Measurements from ENCODE around the gene PTPN1. TPM values are rescaled to one million over a fixed set of nuclear protein-coding genes. Genes with fewer than 3 reads are reported as not detected.

The PTPN1 gene
- total and polyA plus RNA-seq, 12 donors, result 15.5 to 45.3 (median 29.4) TPM

DNA sequence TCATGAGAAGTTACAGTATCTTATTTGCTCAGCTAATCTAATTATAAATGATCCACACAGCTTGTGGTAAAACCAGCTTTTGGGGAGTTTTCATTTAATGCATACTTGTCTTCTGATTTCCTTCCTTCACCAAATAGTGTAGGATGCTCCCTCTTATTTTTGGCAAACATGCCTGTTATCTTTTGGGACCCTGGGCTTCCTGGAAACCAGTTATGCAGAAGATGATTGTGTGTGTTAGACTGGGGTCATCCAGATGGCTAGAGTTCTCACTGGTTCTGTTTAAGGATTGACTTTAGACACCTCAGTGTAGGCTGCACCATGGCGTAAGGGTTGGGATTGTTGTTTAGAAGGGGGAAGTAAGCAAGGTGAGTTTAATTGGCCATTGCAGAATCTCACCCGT, 61.3 kb downstream of the PTPN1 start:
- no peak overlapping the region for H3K4me3 ChIP-seq
- peaks cover 10 to 67% (median 59%) of the 10 kb centered on the region in 9 donors for H3K4me1 ChIP-seq
- intact Hi-C loops (cut with DNase I), result loop anchor here in 4 of 10 donors (5.0 to 10.0 kb wide), 3 partner anchors 59 to 177 kb away; partner anchors contain the start of gene PTPN1 (in 3 of the 4)
- no peaks in the 10 kb centered on the region for H3K9me3 ChIP-seq
- WGBS, 2 donors, result 92 to 98% methylated on average over 2 of the region's 2 CpGs
- no peak for ATAC-seq
- no peak for DNase-seq
- H3K27ac ChIP-seq, result peak overlapping the region in 2 of 10 donors; percentile 69 to 71
- H3K27me3 ChIP-seq, result no peaks in the 10 kb centered on the region
- peaks cover 0 to 90% (median 19%) of the 10 kb centered on the region in 9 donors for H3K36me3 ChIP-seq
- TF ChIP-seq, protein P1, sequence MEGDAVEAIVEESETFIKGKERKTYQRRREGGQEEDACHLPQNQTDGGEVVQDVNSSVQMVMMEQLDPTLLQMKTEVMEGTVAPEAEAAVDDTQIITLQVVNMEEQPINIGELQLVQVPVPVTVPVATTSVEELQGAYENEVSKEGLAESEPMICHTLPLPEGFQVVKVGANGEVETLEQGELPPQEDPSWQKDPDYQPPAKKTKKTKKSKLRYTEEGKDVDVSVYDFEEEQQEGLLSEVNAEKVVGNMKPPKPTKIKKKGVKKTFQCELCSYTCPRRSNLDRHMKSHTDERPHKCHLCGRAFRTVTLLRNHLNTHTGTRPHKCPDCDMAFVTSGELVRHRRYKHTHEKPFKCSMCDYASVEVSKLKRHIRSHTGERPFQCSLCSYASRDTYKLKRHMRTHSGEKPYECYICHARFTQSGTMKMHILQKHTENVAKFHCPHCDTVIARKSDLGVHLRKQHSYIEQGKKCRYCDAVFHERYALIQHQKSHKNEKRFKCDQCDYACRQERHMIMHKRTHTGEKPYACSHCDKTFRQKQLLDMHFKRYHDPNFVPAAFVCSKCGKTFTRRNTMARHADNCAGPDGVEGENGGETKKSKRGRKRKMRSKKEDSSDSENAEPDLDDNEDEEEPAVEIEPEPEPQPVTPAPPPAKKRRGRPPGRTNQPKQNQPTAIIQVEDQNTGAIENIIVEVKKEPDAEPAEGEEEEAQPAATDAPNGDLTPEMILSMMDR (IDR thresholded peaks at IDR 0.05), result no peak

DNA sequence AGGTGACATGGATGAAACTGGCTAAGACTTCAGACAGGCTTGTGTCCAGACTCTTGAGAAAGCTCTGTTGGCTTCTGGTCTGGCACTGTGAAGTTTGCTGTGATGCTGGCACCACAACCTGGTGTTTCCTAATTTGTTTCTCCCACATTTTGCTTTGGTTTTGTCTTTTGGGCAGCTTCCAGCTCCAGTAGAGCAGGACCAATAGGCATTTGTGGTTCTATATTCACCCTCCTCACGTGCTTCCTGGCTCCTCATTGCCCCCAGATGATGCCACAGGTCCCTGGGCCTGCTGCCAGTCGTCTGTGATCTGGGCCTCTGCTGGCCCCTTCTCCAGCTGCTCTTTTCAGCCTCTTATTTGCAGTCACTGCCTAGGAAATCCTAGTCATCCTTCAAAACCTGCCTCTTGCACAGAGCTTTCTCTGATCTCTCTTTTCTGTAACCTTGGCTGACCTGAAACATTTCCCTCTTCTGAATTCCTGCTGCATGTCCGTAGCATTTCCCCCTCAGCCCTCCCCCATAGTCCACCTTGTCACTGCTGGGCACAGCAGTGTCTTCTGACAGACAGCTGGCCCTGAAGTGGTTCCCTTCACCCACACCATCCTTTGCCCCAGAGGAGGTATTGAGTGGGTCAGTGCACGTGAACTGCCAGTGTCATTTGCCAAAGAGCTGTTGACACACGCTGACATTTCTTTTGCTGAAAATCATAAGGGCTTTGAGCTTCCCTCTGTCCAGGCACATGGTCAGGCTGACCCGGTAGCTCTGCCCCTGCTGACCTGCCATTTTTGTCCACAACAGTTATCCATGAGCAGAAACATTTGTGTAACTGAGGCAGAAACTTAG, 63.0 kb downstream of the PTPN1 start:
- H3K36me3 ChIP-seq, result peaks cover 0 to 90% (median 27%) of the 10 kb centered on the region in 9 donors
- WGBS, 2 donors, result 22 to 33% methylated on average over 6 of the region's 6 CpGs
- H3K27me3 ChIP-seq, result no peaks in the 10 kb centered on the region
- H3K27ac ChIP-seq, result peak overlapping the region; percentile 4 to 71 (median 60)
- H3K9me3 ChIP-seq, result no peaks in the 10 kb centered on the region
- DNase-seq (peak in 1 of 2 donors; percentile 45), ATAC-seq (peak; percentile 22 to 63 (median 47))
- H3K4me3 ChIP-seq, result no peak overlapping the region
- intact Hi-C loops (cut with DNase I), result loop anchor here in 5 of 10 donors (2.0 to 10.0 kb wide), 4 partner anchors 61 to 178 kb away; partner anchors contain the start of gene PTPN1 (in 4 of the 5)
- TF ChIP-seq, protein P1 (IDR thresholded peaks at IDR 0.05), result no peak
- H3K4me1 ChIP-seq, result peaks cover 10 to 77% (median 57%) of the 10 kb centered on the region in 9 donors

DNA sequence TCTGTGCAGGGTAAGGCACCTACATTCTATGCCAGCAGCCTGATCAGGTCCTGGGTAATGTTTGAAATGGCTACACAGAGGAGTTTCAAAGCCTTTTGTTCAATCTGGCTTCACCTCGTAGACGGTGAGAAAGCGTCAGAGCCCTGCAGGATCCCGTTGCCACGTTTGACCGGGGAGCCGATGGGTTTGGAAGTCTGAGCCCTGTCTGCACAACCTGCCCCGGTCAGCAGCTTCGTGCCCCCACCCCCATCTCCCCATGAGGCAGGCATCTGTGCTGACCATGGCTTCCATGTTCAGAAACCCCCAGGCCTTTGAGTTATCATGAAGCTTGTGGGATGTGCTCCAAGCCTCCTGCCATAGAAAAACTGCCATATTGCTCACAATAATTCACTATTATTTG, 63.9 kb downstream of the PTPN1 start:
- no peak overlapping the region for H3K4me3 ChIP-seq
- no peaks in the 10 kb centered on the region for H3K27me3 ChIP-seq
- WGBS, 2 donors, result 81 to 84% methylated on average over 9 of the region's 9 CpGs
- H3K36me3 ChIP-seq, result peaks cover 0 to 90% (median 29%) of the 10 kb centered on the region in 9 donors
- no peak for DNase-seq
- peaks cover 10 to 77% (median 57%) of the 10 kb centered on the region in 9 donors for H3K4me1 ChIP-seq
- TF ChIP-seq, protein P1 (IDR thresholded peaks at IDR 0.05), result no peak
- intact Hi-C loops (cut with DNase I), result loop anchor here in 5 of 10 donors (2.0 to 10.0 kb wide), 5 partner anchors 62 to 179 kb away; partner anchors contain the start of gene PTPN1 (in 4 of the 5)
- H3K27ac ChIP-seq, result peak overlapping the region in 6 of 10 donors; percentile 47 to 71 (median 64)
- ATAC-seq, result no peak
- no peaks in the 10 kb centered on the region for H3K9me3 ChIP-seq

DNA sequence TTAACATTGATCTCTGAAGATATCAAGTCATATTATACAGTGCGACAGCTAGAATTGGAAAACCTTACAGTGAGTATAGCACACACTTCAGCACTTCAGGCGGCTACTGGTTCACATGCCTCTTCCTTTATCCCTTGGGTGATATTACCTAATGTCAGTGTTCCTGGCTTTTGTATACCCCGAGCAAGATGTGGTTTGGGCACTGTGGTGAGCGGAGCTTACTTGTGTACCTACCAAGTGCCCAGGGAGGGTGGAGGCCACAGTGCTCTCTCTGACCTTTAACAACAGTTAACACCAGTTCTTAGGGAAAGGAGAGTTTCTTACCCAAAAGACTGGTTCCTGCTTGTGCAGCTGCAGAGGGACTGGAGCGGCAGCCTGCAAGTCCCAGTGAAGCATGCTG, 64.4 kb downstream of the PTPN1 start:
- 93% methylated on average over 5 of the region's 5 CpGs for WGBS, 2 donors
- TF ChIP-seq, protein P1 (IDR thresholded peaks at IDR 0.05), result no peak
- DNase-seq, result no peak
- Histone ChIP-seq H3K27ac (peak overlapping the region in 2 of 10 donors; percentile 61 to 71), H3K9me3 (no peaks in the 10 kb centered on the region), H3K27me3 (no peaks in the 10 kb centered on the region), H3K36me3 (peaks cover 0 to 90% (median 32%) of the 10 kb centered on the region in 9 donors), H3K4me1 (peaks cover 10 to 77% (median 57%) of the 10 kb centered on the region in 9 donors), H3K4me3 (no peak overlapping the region)
- intact Hi-C loops (cut with DNase I), result loop anchor here in 5 of 10 donors (2.0 to 10.0 kb wide), 5 partner anchors 62 to 180 kb away; partner anchors contain the start of gene PTPN1 (in 4 of the 5)
- no peak for ATAC-seq
